OCI-LY1 (cell line): Measurements from ENCODE around the gene ARHGAP35.

Source experiments
- H2AFZ ChIP-seq: fragments of 200-600 bp; sonication (generic), shearing (Covaris generic); 2 replicates; pipeline ENCODE4 v1.6.0; 2014; ENCODE audit warnings: antibody characterized with exemption, mild to moderate bottlenecking, low read length
- H3F3A ChIP-seq: fragments of 200-600 bp; sonication (generic), shearing (Covaris generic); 2 replicates; pipeline ENCODE4 v1.6.0; 2014; ENCODE audit warnings: mild to moderate bottlenecking, antibody characterized with exemption, low read length, moderate library complexity; ENCODE audit not compliant: insufficient read depth
- H3K27ac ChIP-seq: fragments of 200-600 bp; sonication (generic); 2 replicates; pipeline ENCODE4 v1.5.1; 2014; ENCODE audit warnings: low read length, mixed run types, mild to moderate bottlenecking, low read depth; ENCODE audit not compliant: poor library complexity, severe bottlenecking
- H3K27me3 ChIP-seq: fragments of 200-600 bp; sonication (generic); 2 replicates; pipeline ENCODE4 v1.6.0; 2014; ENCODE audit warnings: antibody characterized with exemption, mild to moderate bottlenecking, low read length, moderate library complexity; ENCODE audit not compliant: insufficient read depth
- H3K36me3 ChIP-seq: fragments of 200-600 bp; sonication (generic); 2 replicates; pipeline ENCODE4 v1.6.1; 2014; ENCODE audit warnings: mild to moderate bottlenecking, antibody characterized with exemption, low read length, moderate library complexity, mixed read lengths; ENCODE audit not compliant: insufficient read depth
- H3K4me1 ChIP-seq: fragments of 200-600 bp; sonication (generic); 2 replicates; pipeline ENCODE4 v1.5.1; 2014; ENCODE audit warnings: mild to moderate bottlenecking, low read length, moderate library complexity; ENCODE audit not compliant: insufficient read depth, severe bottlenecking
- H3K4me2 ChIP-seq: fragments of 200-600 bp; sonication (generic), shearing (Covaris generic); 2 replicates; pipeline ENCODE4 v1.6.1; 2014; ENCODE audit warnings: low read length
- H3K4me3 ChIP-seq: fragments of 200-600 bp; sonication (generic); 2 replicates; pipeline ENCODE4 v1.5.1; 2014; ENCODE audit warnings: low read length, low read depth, mild to moderate bottlenecking, mixed read lengths; ENCODE audit not compliant: poor library complexity, severe bottlenecking
- H3K79me2 ChIP-seq: fragments of 200-600 bp; shearing (Covaris generic); 2 replicates; pipeline ENCODE4 v1.6.1; 2016; ENCODE audit warnings: mixed run types, low read length, mixed read lengths; ENCODE audit not compliant: insufficient read depth
- H3K9ac ChIP-seq: fragments of 200-600 bp; sonication (generic), shearing (Covaris generic); 2 replicates; pipeline ENCODE4 v1.6.1; 2014; ENCODE audit warnings: mild to moderate bottlenecking, low read length, mixed read lengths
- H3K9me2 ChIP-seq: fragments of 200-600 bp; sonication (generic), shearing (Covaris generic); 2 replicates; pipeline ENCODE4 v1.6.1; 2014; ENCODE audit warnings: low read depth, mild to moderate bottlenecking, low read length, mixed read lengths
- H3K9me3 ChIP-seq: fragments of 200-600 bp; shearing (Covaris generic); 2 replicates; pipeline ENCODE4 v1.6.1; 2014; ENCODE audit warnings: low read length, mixed read lengths
- H4K20me1 ChIP-seq: fragments of 200-600 bp; sonication (generic), shearing (Covaris generic); 2 replicates; pipeline ENCODE4 v1.6.0; 2016; ENCODE audit warnings: mild to moderate bottlenecking, low read length; ENCODE audit not compliant: insufficient read depth
- CTCF ChIP-seq: fragments of 200-600 bp; sonication (generic), shearing (Covaris generic); IDR thresholded peaks from 2 replicates; pipeline ENCODE4 v1.5.1; 2017; ENCODE audit warnings: mild to moderate bottlenecking, antibody characterized with exemption, low read length, moderate library complexity, mixed read lengths
- EZH2 ChIP-seq: fragments of 200-600 bp; sonication (generic), shearing (Covaris generic); IDR thresholded peaks from 2 replicates; pipeline ENCODE4 v1.8.0; 2017; ENCODE audit warnings: borderline replicate concordance, mixed run types, mild to moderate bottlenecking, antibody characterized with exemption, low read length, moderate library complexity, mixed read lengths

ARHGAP35 gene

GRCh38 chr19:46848389-46848788 lies 12.4 kb upstream of the ARHGAP35 start:
- H3K9me2 ChIP-seq: no peaks in the 10 kb centered on the region
- peaks cover 22% of the 10 kb centered on the region for H3K4me1 ChIP-seq
- H3K9me3 ChIP-seq: no peaks in the 10 kb centered on the region
- H3K4me2 ChIP-seq: no peak overlapping the region
- TF ChIP-seq CTCF (no peak), EZH2 (no peak)
- no peaks in the 10 kb centered on the region for H4K20me1 ChIP-seq
- no peaks in the 10 kb centered on the region for H3K79me2 ChIP-seq
- no peak overlapping the region for H2AFZ ChIP-seq
- H3F3A ChIP-seq: no peaks in the 10 kb centered on the region
- no peak overlapping the region for H3K4me3 ChIP-seq
- H3K9ac ChIP-seq: no peak overlapping the region
- H3K36me3 ChIP-seq: peaks cover 6% of the 10 kb centered on the region; the same call in 1 of the 2 replicates
- H3K27me3 ChIP-seq: no peaks in the 10 kb centered on the region
- no peak overlapping the region for H3K27ac ChIP-seq

- Histone ChIP-seq H3K79me2 (no peaks in the 10 kb centered on the region), H4K20me1 (no peaks in the 10 kb centered on the region), H3K4me1 (peaks cover 22% of the 10 kb centered on the region), H3K27ac (no peak overlapping the region), H3K4me2 (peak overlapping the region; percentile 76), H3K36me3 (peaks cover 6% of the 10 kb centered on the region; the same call in 1 of the 2 replicates), H3K9me2 (no peaks in the 10 kb centered on the region), H3K9ac (peak overlapping the region; percentile 64; the same call in 1 of the 2 replicates), H3K4me3 (peak overlapping the region; percentile 70), H3K27me3 (no peaks in the 10 kb centered on the region), H2AFZ (no peak overlapping the region), H3K9me3 (no peaks in the 10 kb centered on the region), H3F3A (no peaks in the 10 kb centered on the region)
- TF ChIP-seq CTCF: no peak
- no peak for TF ChIP-seq EZH2
Observed at GRCh38 chr19:46849610-46850009, 11.2 kb upstream of the ARHGAP35 start.

- TF ChIP-seq CTCF (no peak), EZH2 (no peak)
- H3K4me3 ChIP-seq: peak within 1 kb of the TSS; percentile 70
- peak within 1 kb of the TSS; percentile 64 for H3K9ac ChIP-seq
- no peaks in the 10 kb centered on the region for H3F3A ChIP-seq
- no peak within 1 kb of the TSS for H3K27ac ChIP-seq
- H3K79me2 ChIP-seq: no peaks in the 10 kb centered on the region
- no peak within 1 kb of the TSS for H2AFZ ChIP-seq
- no peaks in the 10 kb centered on the region for H3K27me3 ChIP-seq
- H3K9me2 ChIP-seq: no peaks in the 10 kb centered on the region
- peaks cover 6% of the 10 kb centered on the region; the same call in 1 of the 2 replicates for H3K36me3 ChIP-seq
- H3K4me2 ChIP-seq: peak within 1 kb of the TSS; percentile 76
- no peaks in the 10 kb centered on the region for H4K20me1 ChIP-seq
- no peaks in the 10 kb centered on the region for H3K9me3 ChIP-seq
- peaks cover 22% of the 10 kb centered on the region for H3K4me1 ChIP-seq
Observed at GRCh38 chr19:46850228-46851203, 10.3 kb upstream of the ARHGAP35 start, which contains the start of gene AP2S1. Gene AP2S1, minus strand, starts transcription at chr19:46850846. Its CDS starts 80 bp downstream, at chr19:46850766.
